Epithelial cell of umbilical artery (primary cell): ENCODE results near the gene SPANXN2. TPM values are rescaled to one million over a fixed set of nuclear protein-coding genes. Genes with fewer than 3 reads are reported as not detected.

ENCODE experiments used
- total RNA-seq: library from RNA; depleted of rRNA; stranded (reverse); fragments of >200 nt; gene quantifications from 2 replicates; pipeline ENCODE4 v1.2.3, GENCODE V29; 2014

SPANXN2 gene
- total RNA-seq = not detected in 2 replicates

GRCh38 chrX:143720652-143721051 lies at the start of gene SPANXN2:
SPANXN2 (minus strand) TSS chrX:143720752; CDS start chrX:143720668, 84 bp downstream.

Other genes starting within 250 kb of the SPANXN2 start
- gene SPANXN3, start 203.3 kb downstream of the SPANXN2 start, total RNA-seq = not detected in 2 replicates
- 10.0 and 36.1 TPM in 2 replicates for gene SLITRK4, start 84.7 kb downstream of the SPANXN2 start, total RNA-seq
- gene UBE2NL, start 163.3 kb upstream of the SPANXN2 start, total RNA-seq = not detected in 2 replicates